Neural crest cell (in vitro differentiated cells): ENCODE results near the gene LUZP2. TPM values are rescaled to one million over a fixed set of nuclear protein-coding genes. Genes with fewer than 3 reads are reported as not detected.

Experiments used
- DNase-seq: peaks from one replicate; pipeline ENCODE4 v3.0.0; 2021; ENCODE audit warnings: low read depth, mixed read lengths, low spot score
- H3K27ac Mint-ChIP-seq: one replicate; pipeline ENCODE4 v1.8.0; 2021; ENCODE audit warnings: mild to moderate bottlenecking, mixed read lengths; ENCODE audit not compliant: unreplicated experiment
- H3K27me3 Mint-ChIP-seq: 2 replicates; pipeline ENCODE4 v1.8.0; 2021; ENCODE audit warnings: low read depth, mild to moderate bottlenecking, mixed read lengths
- H3K36me3 Mint-ChIP-seq: 2 replicates; pipeline ENCODE4 v1.8.0; 2021; ENCODE audit warnings: low read depth, mild to moderate bottlenecking, mixed read lengths
- H3K4me1 Mint-ChIP-seq: 2 replicates; pipeline ENCODE4 v1.8.0; 2021; ENCODE audit warnings: mixed read lengths
- H3K4me3 Mint-ChIP-seq: one replicate; pipeline ENCODE4 v1.8.0; 2021; ENCODE audit warnings: mild to moderate bottlenecking, mixed read lengths
- H3K9me3 Mint-ChIP-seq: 2 replicates; pipeline ENCODE4 v1.8.0; 2021; ENCODE audit warnings: mixed read lengths
- CTCF ChIP-seq: fragments of 200-600 bp; sonication (generic); conservative IDR thresholded peaks from 2 replicates; pipeline ENCODE4 v1.5.0; 2021; ENCODE audit warnings: antibody characterized with exemption, mild to moderate bottlenecking
- total RNA-seq: library from RNA; stranded (reverse); gene quantifications from 2 replicates; pipeline ENCODE4 v1.2.1, GENCODE V29; 2021

LUZP2 gene
- total RNA-seq, 1 donor from 2014 or later = 0.28 TPM

- no peak for TF ChIP-seq CTCF
- Mint-ChIP-seq H3K27me3 (no peaks in the 10 kb centered on the region), H3K27ac (no peak overlapping the region), H3K9me3 (peaks cover 7% of the 10 kb centered on the region), H3K4me3 (no peak overlapping the region), H3K4me1 (no peaks in the 10 kb centered on the region), H3K36me3 (no peaks in the 10 kb centered on the region)
- no peak for DNase-seq
Observed at GRCh38 chr11:24667353-24667968, 170.6 kb downstream of the LUZP2 start.

- Mint-ChIP-seq H3K27ac (no peak overlapping the region), H3K4me1 (peaks cover 5% of the 10 kb centered on the region), H3K36me3 (no peaks in the 10 kb centered on the region), H3K27me3 (no peaks in the 10 kb centered on the region), H3K9me3 (no peaks in the 10 kb centered on the region), H3K4me3 (no peak overlapping the region)
- DNase-seq = no peak
- no peak for TF ChIP-seq CTCF
Observed at GRCh38 chr11:24678703-24679348, 182.0 kb downstream of the LUZP2 start.

GRCh38 chr11:24679821-24680351 is 183.0 kb downstream of the LUZP2 start:
- TF ChIP-seq CTCF = no peak
- no peak for DNase-seq
- H3K27me3 Mint-ChIP-seq = no peaks in the 10 kb centered on the region
- H3K36me3 Mint-ChIP-seq = no peaks in the 10 kb centered on the region
- no peak overlapping the region for H3K4me3 Mint-ChIP-seq
- H3K4me1 Mint-ChIP-seq = peaks cover 5% of the 10 kb centered on the region
- H3K27ac Mint-ChIP-seq = no peak overlapping the region
- H3K9me3 Mint-ChIP-seq = no peaks in the 10 kb centered on the region

- TF ChIP-seq CTCF = no peak
- Mint-ChIP-seq H3K4me1 (peaks cover 5% of the 10 kb centered on the region), H3K4me3 (no peak overlapping the region), H3K9me3 (no peaks in the 10 kb centered on the region), H3K27me3 (no peaks in the 10 kb centered on the region), H3K27ac (no peak overlapping the region), H3K36me3 (no peaks in the 10 kb centered on the region)
- no peak for DNase-seq
Observed at GRCh38 chr11:24683583-24683982, 186.7 kb downstream of the LUZP2 start.

GRCh38 chr11:24685821-24686220 is 189.0 kb downstream of the LUZP2 start:
- no peak for TF ChIP-seq CTCF
- H3K4me3 Mint-ChIP-seq = no peak overlapping the region
- no peaks in the 10 kb centered on the region for H3K4me1 Mint-ChIP-seq

More at GRCh38 chr11:24685821-24686220, 189.0 kb downstream of the LUZP2 start:
- DNase-seq = no peak
- no peaks in the 10 kb centered on the region for H3K27me3 Mint-ChIP-seq
- no peaks in the 10 kb centered on the region for H3K36me3 Mint-ChIP-seq
- no peak overlapping the region for H3K27ac Mint-ChIP-seq
- H3K9me3 Mint-ChIP-seq = no peaks in the 10 kb centered on the region
